Endothelial cell (in vitro differentiated cells): ENCODE data around the gene OSCP1. TPM values are rescaled to one million over a fixed set of nuclear protein-coding genes. Genes with fewer than 3 reads are reported as not detected.
A peak's percentile ranks its signal among the peaks of the same experiment; 100 is the strongest.

Source experiments
- DNase-seq: peaks from one replicate; pipeline ENCODE4 v3.0.0; 2021; ENCODE audit warnings: low spot score
- H3K27ac Mint-ChIP-seq: one replicate; pipeline ENCODE4 v1.8.0; 2021; ENCODE audit warnings: mixed read lengths, inconsistent platforms; ENCODE audit not compliant: unreplicated experiment
- H3K27me3 Mint-ChIP-seq: one replicate; pipeline ENCODE4 v1.8.0; 2021; ENCODE audit warnings: mild to moderate bottlenecking, moderate library complexity, mixed read lengths, inconsistent platforms; ENCODE audit not compliant: unreplicated experiment
- H3K36me3 Mint-ChIP-seq: one replicate; pipeline ENCODE4 v1.8.0; 2021; ENCODE audit warnings: mild to moderate bottlenecking, low read depth, mixed read lengths, inconsistent platforms; ENCODE audit not compliant: unreplicated experiment
- H3K4me1 Mint-ChIP-seq: one replicate; pipeline ENCODE4 v1.8.0; 2021; ENCODE audit warnings: mild to moderate bottlenecking, mixed read lengths, inconsistent platforms; ENCODE audit not compliant: unreplicated experiment
- H3K4me3 Mint-ChIP-seq: one replicate; pipeline ENCODE4 v1.8.0; 2021; ENCODE audit warnings: mild to moderate bottlenecking, mixed read lengths, inconsistent platforms; ENCODE audit not compliant: unreplicated experiment
- H3K9me3 Mint-ChIP-seq: one replicate; pipeline ENCODE4 v1.8.0; 2021; ENCODE audit warnings: mixed read lengths, inconsistent platforms; ENCODE audit not compliant: unreplicated experiment
- total RNA-seq: library from RNA; stranded (reverse); fragmentation: NEBNext Ultra II Directional; extraction: Animal tissue kit (Norgen Biotek cat#: 25700); gene quantifications from one replicate; pipeline ENCODE4 v1.2.1, GENCODE V29; 2021; ENCODE audit not compliant: unreplicated experiment
- TF ChIP-seq, protein P1 (sequence below): fragments of 200-600 bp; sonication (generic); IDR thresholded peaks from one replicate; pipeline ENCODE4 v1.5.0; 2021; ENCODE audit warnings: antibody characterized with exemption; ENCODE audit not compliant: unreplicated experiment

Gene OSCP1
- total RNA-seq, 1 donor from 2014 or later: 5.1 TPM

DNA sequence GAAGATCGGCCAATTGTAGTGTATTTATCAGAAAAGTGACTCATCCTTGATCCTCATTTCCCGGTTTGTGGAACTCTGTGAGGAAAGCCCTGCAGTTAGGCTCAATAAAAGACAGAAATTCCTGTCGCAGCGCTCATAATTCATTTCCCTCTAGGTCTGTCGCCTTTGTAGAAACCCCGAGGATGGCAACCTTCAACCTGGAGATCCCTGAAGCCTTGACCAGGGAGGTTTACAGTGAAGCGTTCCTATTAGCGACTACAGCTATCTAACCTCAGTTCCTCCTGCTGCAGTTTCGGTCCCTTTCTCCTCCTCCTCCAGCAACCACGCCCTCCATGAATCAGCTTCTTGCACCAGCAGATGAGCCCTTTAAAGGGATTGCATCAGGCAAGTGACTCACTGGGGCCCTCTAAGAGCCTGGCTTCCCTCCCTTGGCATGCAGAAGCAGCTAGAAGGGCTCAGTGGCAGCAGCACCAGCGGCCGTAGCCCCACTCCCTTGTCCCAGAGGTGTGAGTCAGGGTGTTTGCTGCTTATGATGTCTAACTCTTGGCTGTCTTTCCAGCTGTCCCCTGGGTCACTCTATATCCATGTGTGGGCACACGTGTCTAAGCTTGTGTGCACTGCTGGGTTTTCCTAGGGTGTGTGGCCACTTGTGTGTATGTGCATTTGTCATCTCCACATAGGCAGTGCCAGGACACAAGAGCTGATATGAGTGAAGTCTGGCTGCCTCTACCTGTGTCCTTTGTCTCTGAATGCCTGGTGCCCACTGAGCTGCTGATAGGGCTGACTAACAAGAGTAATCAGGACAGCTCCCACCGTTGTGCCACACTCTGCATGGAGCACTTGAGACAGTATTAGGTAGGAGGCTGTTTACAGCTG lies 63.7 kb downstream of the OSCP1 start:
- H3K27ac Mint-ChIP-seq: peak overlapping the region; percentile 93
- H3K4me1 Mint-ChIP-seq: peaks cover 25% of the 10 kb centered on the region
- H3K27me3 Mint-ChIP-seq: peaks cover 6% of the 10 kb centered on the region
- TF ChIP-seq, protein P1, sequence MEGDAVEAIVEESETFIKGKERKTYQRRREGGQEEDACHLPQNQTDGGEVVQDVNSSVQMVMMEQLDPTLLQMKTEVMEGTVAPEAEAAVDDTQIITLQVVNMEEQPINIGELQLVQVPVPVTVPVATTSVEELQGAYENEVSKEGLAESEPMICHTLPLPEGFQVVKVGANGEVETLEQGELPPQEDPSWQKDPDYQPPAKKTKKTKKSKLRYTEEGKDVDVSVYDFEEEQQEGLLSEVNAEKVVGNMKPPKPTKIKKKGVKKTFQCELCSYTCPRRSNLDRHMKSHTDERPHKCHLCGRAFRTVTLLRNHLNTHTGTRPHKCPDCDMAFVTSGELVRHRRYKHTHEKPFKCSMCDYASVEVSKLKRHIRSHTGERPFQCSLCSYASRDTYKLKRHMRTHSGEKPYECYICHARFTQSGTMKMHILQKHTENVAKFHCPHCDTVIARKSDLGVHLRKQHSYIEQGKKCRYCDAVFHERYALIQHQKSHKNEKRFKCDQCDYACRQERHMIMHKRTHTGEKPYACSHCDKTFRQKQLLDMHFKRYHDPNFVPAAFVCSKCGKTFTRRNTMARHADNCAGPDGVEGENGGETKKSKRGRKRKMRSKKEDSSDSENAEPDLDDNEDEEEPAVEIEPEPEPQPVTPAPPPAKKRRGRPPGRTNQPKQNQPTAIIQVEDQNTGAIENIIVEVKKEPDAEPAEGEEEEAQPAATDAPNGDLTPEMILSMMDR: no peak
- H3K9me3 Mint-ChIP-seq: no peaks in the 10 kb centered on the region
- peaks cover 8% of the 10 kb centered on the region for H3K36me3 Mint-ChIP-seq
- peak; percentile 38 for DNase-seq
- H3K4me3 Mint-ChIP-seq: peak overlapping the region; percentile 91

DNA sequence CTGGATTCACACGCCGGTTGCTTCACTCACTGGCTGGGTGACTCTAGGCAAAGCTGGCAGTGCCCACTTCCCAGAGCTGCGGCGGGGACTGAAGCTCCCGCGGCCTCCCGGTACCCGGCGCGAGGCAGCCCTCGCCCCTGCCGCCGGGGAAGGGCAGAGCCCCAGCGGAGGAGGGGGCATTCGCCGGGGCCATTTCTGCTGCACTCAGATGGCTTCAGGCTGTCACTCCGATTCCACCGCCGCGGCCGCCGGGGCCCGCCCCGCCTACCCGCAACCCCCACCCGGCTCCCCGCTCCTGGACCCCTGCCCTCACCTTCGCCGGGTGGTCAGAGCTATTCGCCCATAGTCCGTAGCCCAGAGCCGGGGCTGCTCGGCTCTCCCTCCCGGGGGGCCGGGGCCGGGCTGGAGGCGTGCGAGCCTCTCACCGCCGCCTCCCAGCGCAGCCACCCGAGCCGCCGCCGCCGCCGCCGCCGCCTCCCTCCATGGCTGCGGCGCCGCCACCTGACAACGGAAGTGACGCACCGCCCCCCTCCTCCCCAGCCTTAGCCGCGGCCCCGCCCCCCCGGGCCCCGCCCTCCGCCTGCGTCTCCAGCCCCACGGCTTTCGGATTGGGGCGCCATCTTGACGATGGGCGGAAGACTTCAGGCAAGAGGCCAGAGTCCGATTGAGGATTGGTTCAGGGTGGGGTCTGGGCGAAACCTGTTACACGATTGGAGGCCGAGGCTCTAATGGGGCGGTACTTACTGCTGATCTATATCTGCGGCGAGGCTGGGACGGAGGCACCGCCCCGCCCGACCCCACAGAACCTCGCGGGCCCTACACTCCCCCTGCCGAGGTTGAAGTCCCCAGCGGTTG lies 64.6 kb downstream of the OSCP1 start, which contains the start of gene STK40:
Gene STK40 (minus strand): TSS at position 515 of the 855 bp plus-strand sequence. CDS start 24,592 bp downstream, outside the sequence.
- Mint-ChIP-seq H3K36me3 (peaks cover 11% of the 10 kb centered on the region), H3K9me3 (no peaks in the 10 kb centered on the region), H3K4me1 (peaks cover 25% of the 10 kb centered on the region), H3K27ac (peak within 1 kb of the TSS; percentile 93), H3K4me3 (peak within 1 kb of the TSS; percentile 92), H3K27me3 (peaks cover 6% of the 10 kb centered on the region)
- TF ChIP-seq, protein P1: no peak
- DNase-seq: peak; percentile 98

DNA sequence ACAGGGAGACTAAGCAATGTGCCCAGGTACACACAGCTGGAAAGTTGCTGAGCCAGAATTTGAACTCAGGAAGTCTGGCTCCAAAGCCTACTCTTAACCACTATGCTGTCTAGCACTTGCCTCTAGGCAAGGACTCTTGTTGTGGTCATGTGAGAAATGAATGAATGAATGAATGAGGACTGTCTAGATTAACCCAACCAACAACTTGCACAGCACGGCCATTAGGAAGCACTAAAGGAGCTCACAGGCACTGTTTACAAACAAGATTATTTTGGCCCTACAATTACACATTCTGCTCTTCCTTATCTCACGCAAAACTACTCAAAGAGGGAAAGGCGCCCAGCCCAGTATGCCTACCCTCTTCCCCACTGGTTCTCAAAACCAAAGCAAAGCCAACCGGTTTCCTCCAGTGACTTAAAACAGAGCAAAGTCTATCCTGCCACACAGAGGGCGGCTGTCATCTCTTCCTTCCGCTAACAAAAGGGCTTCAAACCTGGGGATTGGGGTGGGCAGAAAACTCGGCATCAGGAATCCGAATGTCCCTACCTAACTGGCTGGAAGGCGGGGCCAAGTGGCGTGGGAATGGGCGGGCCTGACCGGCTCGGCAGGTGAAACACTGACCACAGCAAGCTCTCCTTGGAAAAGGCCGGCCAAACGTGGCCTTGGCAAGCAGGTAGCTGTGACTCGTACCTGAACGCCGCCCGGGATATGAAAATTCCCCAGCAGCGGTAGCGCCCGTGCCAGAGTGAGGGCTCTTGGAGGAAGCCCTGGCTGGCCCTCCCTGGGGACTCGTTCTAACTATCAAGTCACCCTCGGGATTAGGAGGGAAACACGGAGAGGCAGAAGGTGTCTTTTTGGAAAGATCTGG lies 65.5 kb downstream of the OSCP1 start:
- Mint-ChIP-seq H3K4me3 (peak overlapping the region; percentile 92), H3K9me3 (no peaks in the 10 kb centered on the region), H3K27me3 (peaks cover 6% of the 10 kb centered on the region), H3K27ac (peak overlapping the region; percentile 85), H3K36me3 (peaks cover 11% of the 10 kb centered on the region), H3K4me1 (peaks cover 25% of the 10 kb centered on the region)
- TF ChIP-seq, protein P1: no peak
- DNase-seq: peak; percentile 40

DNA sequence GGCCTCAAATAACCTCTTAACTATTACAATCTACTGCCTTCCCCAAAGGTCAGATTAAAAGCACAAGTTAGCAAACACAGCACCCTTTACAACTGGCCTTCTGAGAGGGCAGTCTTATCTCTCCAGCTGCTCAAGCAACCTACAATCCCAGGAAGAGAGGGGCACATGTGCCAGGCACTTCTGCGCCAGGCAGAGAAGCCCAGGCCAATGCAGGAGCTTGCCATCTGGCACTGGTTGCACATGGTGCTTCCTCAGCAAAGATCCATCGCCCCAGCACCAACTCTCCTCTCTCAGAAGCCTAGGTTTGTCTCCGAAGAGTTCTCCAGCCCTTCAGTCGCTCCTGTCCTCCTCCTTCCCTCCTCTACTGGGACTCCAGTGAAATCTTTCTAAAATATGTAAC lies 67.0 kb downstream of the OSCP1 start:
- Mint-ChIP-seq H3K27me3 (peaks cover 6% of the 10 kb centered on the region), H3K4me1 (peaks cover 32% of the 10 kb centered on the region), H3K9me3 (no peaks in the 10 kb centered on the region), H3K4me3 (peak overlapping the region; percentile 5), H3K27ac (peak overlapping the region; percentile 30), H3K36me3 (peaks cover 11% of the 10 kb centered on the region)
- TF ChIP-seq, protein P1: no peak
- DNase-seq: no peak
